GM10248 (cell line): ENCODE measurements around the gene GPD2.

Experiments used
- CTCF ChIA-PET: fragments of 300-600 bp; sonication (Branson Sonifier 250); formaldehyde crosslinking; extraction: SDS; loops from one replicate; lab custom pipeline; 2021; ENCODE audit warnings: antibody characterized with exemption; lab: Yijun Ruan, JAX
- POLR2A ChIA-PET: fragments of 350-650 bp; sonication (Branson Sonifier 250); formaldehyde crosslinking; extraction: SDS; loops from one replicate; lab custom pipeline; 2020; ENCODE audit warnings: antibody characterized with exemption; lab: Yijun Ruan, JAX
- DNase-seq: peaks from one replicate; pipeline ENCODE4 v3.0.0; 2012; ENCODE audit errors: extremely low spot score
- CTCF ChIP-seq: IDR thresholded peaks from 2 replicates; pipeline ENCODE4 v1.5.1; 2012; ENCODE audit warnings: mild to moderate bottlenecking, low read depth; ENCODE audit errors: extremely low read depth, missing control alignments, control extremely low read depth

Gene GPD2

GRCh38 chr2:156476021-156476849 lies 40.1 kb downstream of the GPD2 start:
- TF ChIP-seq CTCF, result no peak
- POLR2A ChIA-PET, result no interaction called here
- DNase-seq, result no peak
- CTCF ChIA-PET, result interaction anchor here (1.2 kb wide), 1 partner anchor 11 kb away, joined by 3 read pairs; no protein-coding TSS in a partner anchor

DNA sequence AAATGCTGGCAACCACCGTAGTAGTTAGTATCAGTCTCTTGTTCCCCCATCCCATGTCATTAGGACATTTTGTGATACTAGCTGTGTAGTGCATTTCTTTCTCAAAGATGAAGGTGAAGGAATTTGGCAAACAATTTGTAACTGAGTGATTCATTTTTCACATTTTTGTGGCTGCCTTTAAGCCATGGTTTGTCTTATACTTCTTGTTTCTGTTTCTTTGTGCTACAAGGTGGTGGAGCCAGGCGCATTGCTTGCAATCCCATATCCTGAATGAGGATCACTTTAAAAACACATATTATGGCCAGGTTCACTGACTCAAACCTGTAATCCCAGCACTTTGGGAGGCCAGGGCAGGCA lies 40.6 kb downstream of the GPD2 start:
- POLR2A ChIA-PET, result no interaction called here
- CTCF ChIA-PET, result interaction anchor here (1.2 kb wide), 1 partner anchor 12 kb away, joined by 3 read pairs; no protein-coding TSS in a partner anchor
- TF ChIP-seq CTCF, result no peak
- DNase-seq, result peak; percentile 41

DNA sequence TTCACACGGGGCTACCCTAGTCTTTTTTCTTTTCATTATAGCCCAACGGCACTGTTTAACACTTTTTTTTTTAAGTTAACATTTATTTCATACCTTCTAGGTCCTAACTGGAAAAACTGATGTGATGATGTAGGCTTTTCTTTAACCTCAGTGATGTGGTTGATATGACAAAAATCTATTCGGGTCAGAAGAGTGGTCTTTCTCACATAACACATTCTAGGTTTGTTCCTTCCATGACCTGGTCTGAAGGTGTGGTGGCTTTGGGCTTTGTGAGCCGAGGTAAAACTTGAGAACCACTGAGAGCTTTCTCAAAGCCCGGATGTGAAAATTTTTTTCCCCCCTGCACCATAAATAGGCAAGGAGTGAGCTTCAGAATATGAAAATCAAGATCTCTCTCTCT lies 44.2 kb downstream of the GPD2 start:
- DNase-seq, result no peak
- TF ChIP-seq CTCF, result no peak
- POLR2A ChIA-PET, result interaction anchor here (0.7 kb wide), 1 partner anchor 123 kb away, joined by 5 read pairs; no protein-coding TSS in a partner anchor
- CTCF ChIA-PET, result interaction anchor here (1.3 to 3.2 kb wide), 5 partner anchors 8 to 26 kb away, joined by 3 to 14 read pairs (median 6); no protein-coding TSS in a partner anchor

DNA sequence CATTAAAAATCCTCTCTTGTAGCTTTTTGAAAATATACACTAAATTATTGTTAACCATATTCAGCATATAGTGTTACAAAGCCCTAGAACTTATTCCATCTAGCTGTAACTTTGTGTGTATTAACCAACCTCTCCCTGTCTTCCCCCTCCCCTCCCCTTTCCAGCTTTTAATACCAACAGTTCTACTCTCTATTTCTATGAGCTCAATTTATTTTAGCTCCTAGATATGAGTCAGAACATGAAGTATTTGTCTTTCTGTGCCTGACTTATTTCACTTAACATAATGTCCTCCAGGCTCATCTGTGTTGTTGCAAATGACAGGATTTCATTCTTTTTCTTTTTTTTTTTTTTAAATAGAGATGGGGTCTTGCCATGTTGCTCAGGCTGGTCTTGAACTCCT lies 45.1 kb downstream of the GPD2 start:
- no peak for TF ChIP-seq CTCF
- POLR2A ChIA-PET, result no interaction called here
- CTCF ChIA-PET, result interaction anchor here (1.3 to 3.2 kb wide), 5 partner anchors 9 to 19 kb away, joined by 3 to 14 read pairs (median 6); no protein-coding TSS in a partner anchor
- DNase-seq, result no peak

DNA sequence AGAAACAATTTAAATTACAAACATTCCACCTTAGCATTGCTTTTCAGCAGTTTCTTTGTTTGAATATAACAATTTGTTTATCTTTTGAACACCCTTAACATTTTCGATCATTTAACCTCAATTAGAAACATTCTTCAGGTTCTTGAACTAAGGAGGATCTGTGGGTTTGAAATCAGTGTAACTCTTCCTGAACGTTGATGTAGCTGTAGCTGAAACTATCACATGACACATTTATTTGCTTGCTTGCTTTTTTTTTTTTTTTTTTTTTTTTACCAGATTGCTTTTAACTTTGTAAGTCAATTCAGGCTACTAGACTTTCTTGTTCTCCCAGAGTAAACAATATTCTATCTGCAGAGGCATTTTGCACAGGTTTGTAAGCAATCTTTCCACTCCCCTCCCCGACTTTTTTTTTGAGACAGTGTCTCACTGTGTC lies 47.6 kb downstream of the GPD2 start:
- POLR2A ChIA-PET, result no interaction called here
- no peak for TF ChIP-seq CTCF
- DNase-seq, result no peak
- CTCF ChIA-PET, result interaction anchor here (1.9 kb wide), 1 partner anchor 18 kb away, joined by 5 read pairs; no protein-coding TSS in a partner anchor

DNA sequence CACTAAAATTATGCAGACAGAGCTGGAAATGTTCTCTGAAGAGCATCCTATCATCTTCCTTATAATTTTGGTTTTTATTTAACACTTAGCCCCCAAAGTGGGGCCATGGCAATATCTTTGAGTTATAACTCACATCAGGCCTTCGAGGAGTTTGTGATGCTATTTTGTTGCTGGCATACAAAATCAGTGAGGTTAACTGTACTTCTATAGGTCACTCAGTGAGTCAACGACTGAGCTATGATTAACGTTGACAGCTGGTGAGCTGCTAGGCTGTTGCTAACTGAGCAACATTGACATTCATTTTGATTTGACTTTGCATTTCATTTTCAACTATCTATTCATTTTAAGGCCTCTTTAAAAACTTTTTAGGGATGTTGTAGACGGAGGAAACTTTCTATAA lies 50.0 kb downstream of the GPD2 start:
- no peak for DNase-seq
- CTCF ChIA-PET, result interaction anchor here (1.0 to 2.9 kb wide), 7 partner anchors 9 to 65 kb away, joined by 3 to 8 read pairs (median 3); no protein-coding TSS in a partner anchor
- no peak for TF ChIP-seq CTCF
- POLR2A ChIA-PET, result no interaction called here
